ENCODE measurements around the gene SPEM3. TPM values are rescaled to one million over a fixed set of nuclear protein-coding genes. Genes with fewer than 3 reads are reported as not detected.

Gene SPEM3
- total and polyA plus RNA-seq, 4 donors: not detected

DNA sequence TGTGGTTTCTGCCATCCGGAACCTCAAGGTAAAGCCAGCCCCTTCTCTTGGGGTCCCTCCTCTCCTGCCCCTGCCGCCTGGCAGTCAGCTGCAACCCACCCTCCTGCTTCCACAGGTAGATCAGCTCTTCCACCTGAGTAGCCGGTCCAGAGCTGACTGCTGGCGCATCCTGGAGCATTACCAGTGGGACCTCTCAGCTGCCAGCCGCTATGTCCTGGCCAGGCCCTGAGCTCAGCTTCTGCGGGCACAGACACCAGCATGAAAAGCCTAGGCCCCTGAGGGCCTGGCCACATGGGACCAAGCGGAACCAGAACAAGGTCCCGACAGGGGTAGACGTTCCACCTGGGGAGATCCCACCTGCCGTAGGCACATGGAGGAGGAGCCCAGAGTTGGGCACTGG lies 39.8 kb upstream of the SPEM3 start:
- H3K36me3 ChIP-seq (ENCODE audit: control insufficient read depth in 4 of 4, insufficient read depth in 3 of 4, low read depth in 1 of 4, low read length in 3 of 4): peaks cover 0 to 8% (median 7%) of the 10 kb centered on the region in 4 donors
- WGBS: 97% methylated on average over 10 of the region's 10 CpGs
- H3K4me3 ChIP-seq (ENCODE audit: low read depth in 1 of 3, low read length in 3 of 3): no peak overlapping the region

DNA sequence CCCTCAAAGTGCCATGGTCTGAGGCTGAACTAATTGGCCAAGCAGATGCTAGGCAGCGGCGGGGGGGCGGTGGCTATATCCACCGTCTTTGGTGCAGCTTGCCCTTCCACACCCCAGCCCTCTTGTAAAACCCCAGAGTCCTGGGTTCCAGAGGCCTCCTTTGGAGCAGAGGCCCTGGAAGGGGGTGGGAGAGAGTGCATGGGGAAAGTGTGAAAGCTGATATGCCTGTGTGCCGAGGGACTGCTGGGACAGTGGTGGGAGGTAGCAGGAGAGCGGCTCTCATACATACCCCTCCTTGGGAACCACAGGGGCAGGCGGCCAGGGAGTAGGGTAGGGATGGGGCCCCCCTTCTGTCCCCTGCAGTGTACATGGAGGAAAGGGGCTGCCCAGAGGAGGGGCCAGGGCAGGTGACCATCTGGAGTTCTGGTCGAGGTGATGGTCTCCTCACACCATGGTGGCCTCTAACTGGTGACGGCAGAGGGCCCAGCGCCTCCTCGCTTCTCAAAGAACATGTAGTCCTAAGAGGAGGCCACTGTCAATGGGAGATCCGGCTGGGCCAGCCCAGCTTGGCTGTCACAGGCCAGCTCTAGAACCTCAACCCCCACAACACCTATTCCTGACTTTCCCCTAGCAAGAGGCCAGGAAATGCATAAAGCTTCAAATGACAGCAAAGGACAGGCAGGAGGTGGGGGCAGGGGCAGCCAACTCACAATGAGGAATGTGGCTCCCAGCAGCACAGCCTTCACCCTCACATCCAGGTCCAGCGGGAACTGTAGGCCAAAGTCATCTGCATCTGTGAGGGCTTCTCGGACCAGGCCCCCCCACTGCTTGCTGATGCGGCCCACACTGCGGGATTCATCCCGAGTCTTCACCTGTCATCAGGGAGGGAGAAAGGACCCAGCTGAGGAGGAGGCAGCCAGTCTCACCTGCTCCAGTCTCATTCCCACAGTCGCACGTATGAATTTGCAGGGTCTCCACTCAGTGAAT lies 38.4 kb upstream of the SPEM3 start:
- H3K27me3 ChIP-seq (ENCODE audit: control insufficient read depth in 4 of 4, insufficient read depth in 4 of 4, low read length in 3 of 4): no peaks in the 10 kb centered on the region
- no peak overlapping the region for H3K4me3 ChIP-seq (ENCODE audit: low read depth in 1 of 3, low read length in 3 of 3)
- H3K36me3 ChIP-seq (ENCODE audit: control insufficient read depth in 4 of 4, insufficient read depth in 3 of 4, low read depth in 1 of 4, low read length in 3 of 4): peaks cover 0 to 8% (median 6%) of the 10 kb centered on the region in 4 donors
- DNase-seq (ENCODE audit: low spot score): no peak
- 91% methylated on average over 19 of the region's 19 CpGs for WGBS
- H3K9me3 ChIP-seq (ENCODE audit: control insufficient read depth in 4 of 4, low read length in 3 of 4): no peaks in the 10 kb centered on the region
- H3K9ac ChIP-seq (ENCODE audit: low read depth in 1 of 2, low read length in 2 of 2): no peak overlapping the region
- peaks cover 0 to 14% (median 8%) of the 10 kb centered on the region in 4 donors for H3K4me1 ChIP-seq (ENCODE audit: control insufficient read depth in 4 of 4, insufficient read depth in 4 of 4, low read length in 3 of 4)
- H3K27ac ChIP-seq (ENCODE audit: low read depth in 1 of 2, low read length in 2 of 2): no peak overlapping the region
- TF ChIP-seq, protein P1, sequence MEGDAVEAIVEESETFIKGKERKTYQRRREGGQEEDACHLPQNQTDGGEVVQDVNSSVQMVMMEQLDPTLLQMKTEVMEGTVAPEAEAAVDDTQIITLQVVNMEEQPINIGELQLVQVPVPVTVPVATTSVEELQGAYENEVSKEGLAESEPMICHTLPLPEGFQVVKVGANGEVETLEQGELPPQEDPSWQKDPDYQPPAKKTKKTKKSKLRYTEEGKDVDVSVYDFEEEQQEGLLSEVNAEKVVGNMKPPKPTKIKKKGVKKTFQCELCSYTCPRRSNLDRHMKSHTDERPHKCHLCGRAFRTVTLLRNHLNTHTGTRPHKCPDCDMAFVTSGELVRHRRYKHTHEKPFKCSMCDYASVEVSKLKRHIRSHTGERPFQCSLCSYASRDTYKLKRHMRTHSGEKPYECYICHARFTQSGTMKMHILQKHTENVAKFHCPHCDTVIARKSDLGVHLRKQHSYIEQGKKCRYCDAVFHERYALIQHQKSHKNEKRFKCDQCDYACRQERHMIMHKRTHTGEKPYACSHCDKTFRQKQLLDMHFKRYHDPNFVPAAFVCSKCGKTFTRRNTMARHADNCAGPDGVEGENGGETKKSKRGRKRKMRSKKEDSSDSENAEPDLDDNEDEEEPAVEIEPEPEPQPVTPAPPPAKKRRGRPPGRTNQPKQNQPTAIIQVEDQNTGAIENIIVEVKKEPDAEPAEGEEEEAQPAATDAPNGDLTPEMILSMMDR (IDR thresholded peaks at IDR 0.05; ENCODE audit: low read depth, low read length, missing input control): no peak
- TF ChIP-seq, protein P2, sequence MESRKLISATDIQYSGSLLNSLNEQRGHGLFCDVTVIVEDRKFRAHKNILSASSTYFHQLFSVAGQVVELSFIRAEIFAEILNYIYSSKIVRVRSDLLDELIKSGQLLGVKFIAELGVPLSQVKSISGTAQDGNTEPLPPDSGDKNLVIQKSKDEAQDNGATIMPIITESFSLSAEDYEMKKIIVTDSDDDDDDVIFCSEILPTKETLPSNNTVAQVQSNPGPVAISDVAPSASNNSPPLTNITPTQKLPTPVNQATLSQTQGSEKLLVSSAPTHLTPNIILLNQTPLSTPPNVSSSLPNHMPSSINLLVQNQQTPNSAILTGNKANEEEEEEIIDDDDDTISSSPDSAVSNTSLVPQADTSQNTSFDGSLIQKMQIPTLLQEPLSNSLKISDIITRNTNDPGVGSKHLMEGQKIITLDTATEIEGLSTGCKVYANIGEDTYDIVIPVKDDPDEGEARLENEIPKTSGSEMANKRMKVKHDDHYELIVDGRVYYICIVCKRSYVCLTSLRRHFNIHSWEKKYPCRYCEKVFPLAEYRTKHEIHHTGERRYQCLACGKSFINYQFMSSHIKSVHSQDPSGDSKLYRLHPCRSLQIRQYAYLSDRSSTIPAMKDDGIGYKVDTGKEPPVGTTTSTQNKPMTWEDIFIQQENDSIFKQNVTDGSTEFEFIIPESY (IDR thresholded peaks at IDR 0.05): no peak
- no peak for TF ChIP-seq TAF1 (conservative IDR thresholded peaks at IDR 0.05)
- TF ChIP-seq, protein P3, sequence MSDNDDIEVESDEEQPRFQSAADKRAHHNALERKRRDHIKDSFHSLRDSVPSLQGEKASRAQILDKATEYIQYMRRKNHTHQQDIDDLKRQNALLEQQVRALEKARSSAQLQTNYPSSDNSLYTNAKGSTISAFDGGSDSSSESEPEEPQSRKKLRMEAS (IDR thresholded peaks at IDR 0.05): no peak
- no peak for TF ChIP-seq RXRA (IDR thresholded peaks at IDR 0.05)
- TF ChIP-seq EGR1 (IDR thresholded peaks at IDR 0.05; ENCODE audit: low read depth in 2 of 2): no peak
- no peak for TF ChIP-seq RAD21 (IDR thresholded peaks at IDR 0.05)
- no peak for TF ChIP-seq GABPA (IDR thresholded peaks at IDR 0.05 in 1 of 2, conservative IDR thresholded peaks at IDR 0.05 in 1 of 2)
- TF ChIP-seq, protein P4, sequence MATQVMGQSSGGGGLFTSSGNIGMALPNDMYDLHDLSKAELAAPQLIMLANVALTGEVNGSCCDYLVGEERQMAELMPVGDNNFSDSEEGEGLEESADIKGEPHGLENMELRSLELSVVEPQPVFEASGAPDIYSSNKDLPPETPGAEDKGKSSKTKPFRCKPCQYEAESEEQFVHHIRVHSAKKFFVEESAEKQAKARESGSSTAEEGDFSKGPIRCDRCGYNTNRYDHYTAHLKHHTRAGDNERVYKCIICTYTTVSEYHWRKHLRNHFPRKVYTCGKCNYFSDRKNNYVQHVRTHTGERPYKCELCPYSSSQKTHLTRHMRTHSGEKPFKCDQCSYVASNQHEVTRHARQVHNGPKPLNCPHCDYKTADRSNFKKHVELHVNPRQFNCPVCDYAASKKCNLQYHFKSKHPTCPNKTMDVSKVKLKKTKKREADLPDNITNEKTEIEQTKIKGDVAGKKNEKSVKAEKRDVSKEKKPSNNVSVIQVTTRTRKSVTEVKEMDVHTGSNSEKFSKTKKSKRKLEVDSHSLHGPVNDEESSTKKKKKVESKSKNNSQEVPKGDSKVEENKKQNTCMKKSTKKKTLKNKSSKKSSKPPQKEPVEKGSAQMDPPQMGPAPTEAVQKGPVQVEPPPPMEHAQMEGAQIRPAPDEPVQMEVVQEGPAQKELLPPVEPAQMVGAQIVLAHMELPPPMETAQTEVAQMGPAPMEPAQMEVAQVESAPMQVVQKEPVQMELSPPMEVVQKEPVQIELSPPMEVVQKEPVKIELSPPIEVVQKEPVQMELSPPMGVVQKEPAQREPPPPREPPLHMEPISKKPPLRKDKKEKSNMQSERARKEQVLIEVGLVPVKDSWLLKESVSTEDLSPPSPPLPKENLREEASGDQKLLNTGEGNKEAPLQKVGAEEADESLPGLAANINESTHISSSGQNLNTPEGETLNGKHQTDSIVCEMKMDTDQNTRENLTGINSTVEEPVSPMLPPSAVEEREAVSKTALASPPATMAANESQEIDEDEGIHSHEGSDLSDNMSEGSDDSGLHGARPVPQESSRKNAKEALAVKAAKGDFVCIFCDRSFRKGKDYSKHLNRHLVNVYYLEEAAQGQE (IDR thresholded peaks at IDR 0.05): no peak
- no peak for TF ChIP-seq FOXA1 (IDR thresholded peaks at IDR 0.05)
- no peak for TF ChIP-seq HNF4G (IDR thresholded peaks at IDR 0.05)
- no peak for TF ChIP-seq HNF4A (conservative IDR thresholded peaks at IDR 0.05)
- no peak for TF ChIP-seq NR2F2 (IDR thresholded peaks at IDR 0.05)
- no peak for TF ChIP-seq YY1 (IDR thresholded peaks at IDR 0.05)
- TF ChIP-seq SP1 (IDR thresholded peaks at IDR 0.05): no peak
- TF ChIP-seq, protein P5, sequence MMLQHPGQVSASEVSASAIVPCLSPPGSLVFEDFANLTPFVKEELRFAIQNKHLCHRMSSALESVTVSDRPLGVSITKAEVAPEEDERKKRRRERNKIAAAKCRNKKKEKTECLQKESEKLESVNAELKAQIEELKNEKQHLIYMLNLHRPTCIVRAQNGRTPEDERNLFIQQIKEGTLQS (IDR thresholded peaks at IDR 0.05): no peak

More for the DNA sequence above, 39.8 kb upstream of the SPEM3 start:
- peaks cover 0 to 6% (median 3%) of the 10 kb centered on the region in 4 donors for H3K4me1 ChIP-seq (ENCODE audit: control insufficient read depth in 4 of 4, insufficient read depth in 4 of 4, low read length in 3 of 4)
- no peaks in the 10 kb centered on the region for H3K9me3 ChIP-seq (ENCODE audit: control insufficient read depth in 4 of 4, low read length in 3 of 4)
- no peak for DNase-seq (ENCODE audit: low spot score)
- TF ChIP-seq, protein P5 (IDR thresholded peaks at IDR 0.05): no peak
- no peak for TF ChIP-seq FOXA2 (IDR thresholded peaks at IDR 0.05)
- TF ChIP-seq, protein P2 (IDR thresholded peaks at IDR 0.05): no peak
- TF ChIP-seq NR2F2 (IDR thresholded peaks at IDR 0.05): no peak
- TF ChIP-seq, protein P3 (IDR thresholded peaks at IDR 0.05): no peak
- TF ChIP-seq TAF1 (conservative IDR thresholded peaks at IDR 0.05): no peak
- TF ChIP-seq GABPA (IDR thresholded peaks at IDR 0.05 in 1 of 2, conservative IDR thresholded peaks at IDR 0.05 in 1 of 2): no peak
- no peak overlapping the region for H3K27ac ChIP-seq (ENCODE audit: low read depth in 1 of 2, low read length in 2 of 2)
- H3K9ac ChIP-seq (ENCODE audit: low read depth in 1 of 2, low read length in 2 of 2): no peak overlapping the region
- H3K27me3 ChIP-seq (ENCODE audit: control insufficient read depth in 4 of 4, insufficient read depth in 4 of 4, low read length in 3 of 4): no peaks in the 10 kb centered on the region
